Activated CD4-positive, alpha-beta T cell treated with anti-CD3 and anti-CD28 coated beads for 36 hours (primary cell): ENCODE measurements around the gene SHF. TPM values are rescaled to one million over a fixed set of nuclear protein-coding genes. Genes with fewer than 3 reads are reported as not detected.

Source experiments
- ATAC-seq: fragments of 200-7000 bp; cut with Tn5 transposase; one replicate; pipeline ENCODE4 v1.10.0; 2021; ENCODE audit warnings: mild to moderate bottlenecking, moderate library complexity
- CTCF ChIA-PET: fragments of 350-600 bp; sonication (Branson Sonifier 250); formaldehyde crosslinking; loops from one replicate; lab custom pipeline; 2021; ENCODE audit warnings: antibody characterized with exemption; lab: Charles Lee
- POLR2A ChIA-PET: fragments of 350-600 bp; sonication (Branson Sonifier 250); formaldehyde crosslinking; loops from one replicate; lab custom pipeline; 2021; ENCODE audit warnings: antibody characterized with exemption, inconsistent platforms; lab: Charles Lee
- DNase-seq: peaks from one replicate; pipeline ENCODE4 v3.0.0-alpha.2; 2020
- H3K27ac Mint-ChIP-seq: one replicate; pipeline ENCODE4 v1.8.0; 2021; ENCODE audit warnings: mixed read lengths
- H3K27me3 Mint-ChIP-seq: one replicate; pipeline ENCODE4 v1.8.0; 2021; ENCODE audit warnings: mixed read lengths
- H3K36me3 Mint-ChIP-seq: one replicate; pipeline ENCODE4 v1.8.0; 2021; ENCODE audit warnings: low read depth, mixed read lengths
- H3K4me1 Mint-ChIP-seq: one replicate; pipeline ENCODE4 v1.8.0; 2021; ENCODE audit warnings: mixed read lengths
- H3K4me3 Mint-ChIP-seq: one replicate; pipeline ENCODE4 v1.8.0; 2021; ENCODE audit warnings: mild to moderate bottlenecking, moderate library complexity, mixed read lengths
- H3K9me3 Mint-ChIP-seq: one replicate; pipeline ENCODE4 v1.8.0; 2021; ENCODE audit warnings: low read depth, mixed read lengths
- intact Hi-C, 2 experiments: fragments of 100-400 bp; cut with DNase I in 1 of 2; cut with micrococcal nuclease in 1 of 2; formaldehyde crosslinking; loops; one replicate each; pipeline versions ENCODE4 v1.14.2 to v1.15.1; 2022 to 2024; cut with DNase I, micrococcal nuclease
- total RNA-seq, 2 experiments: library from RNA; stranded (reverse); gene quantifications; one replicate each; pipeline ENCODE4 v1.2.3, GENCODE V29; 2021

SHF gene
- total RNA-seq, 2 experiments from 2014 or later = 17.9 to 18.7 TPM

DNA sequence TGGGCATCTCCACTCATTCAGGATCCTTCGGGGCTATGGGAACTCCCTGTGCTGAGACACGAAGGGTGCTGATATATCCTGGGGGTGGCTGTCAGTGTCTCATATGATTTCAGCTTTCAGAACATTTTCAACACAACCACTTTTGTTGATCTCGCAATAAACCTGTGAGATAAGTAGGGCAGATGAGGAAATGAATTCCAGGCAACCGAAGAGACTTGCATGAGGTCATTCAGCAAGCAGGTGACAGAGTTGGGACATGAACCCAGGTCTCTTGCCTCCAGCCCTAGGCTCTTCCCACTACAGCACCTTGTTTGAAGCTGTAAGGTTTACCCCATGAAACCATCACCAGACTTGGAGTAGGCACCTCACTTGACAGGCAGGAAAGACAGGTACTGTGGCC lies 41.4 kb downstream of the SHF start:
- H3K27me3 Mint-ChIP-seq = no peaks in the 10 kb centered on the region
- CTCF ChIA-PET = interaction anchor here (1.0 to 1.4 kb wide), 2 partner anchors 14 to 58 kb away, joined by 3 to 5 read pairs; no protein-coding TSS in a partner anchor
- intact Hi-C loops = no loop called here
- ATAC-seq (no peak), DNase-seq (no peak)
- H3K4me1 Mint-ChIP-seq = no peaks in the 10 kb centered on the region
- no peaks in the 10 kb centered on the region for H3K9me3 Mint-ChIP-seq
- no peaks in the 10 kb centered on the region for H3K36me3 Mint-ChIP-seq
- no peak overlapping the region for H3K27ac Mint-ChIP-seq
- no peak overlapping the region for H3K4me3 Mint-ChIP-seq
- POLR2A ChIA-PET = no interaction called here

GRCh38 chr15:45144775-45145174 lies 43.0 kb downstream of the SHF start:
- intact Hi-C loops = no loop called here
- H3K4me3 Mint-ChIP-seq = no peak overlapping the region
- ChIA-PET CTCF (interaction anchor here (0.6 to 1.8 kb wide), 3 partner anchors 18 to 55 kb away, joined by 3 to 4 read pairs (median 3); no protein-coding TSS in a partner anchor), POLR2A (no interaction called here)
- no peaks in the 10 kb centered on the region for H3K4me1 Mint-ChIP-seq
- no peaks in the 10 kb centered on the region for H3K36me3 Mint-ChIP-seq
- H3K27me3 Mint-ChIP-seq = no peaks in the 10 kb centered on the region
- no peak overlapping the region for H3K27ac Mint-ChIP-seq
- no peak for ATAC-seq
- no peaks in the 10 kb centered on the region for H3K9me3 Mint-ChIP-seq
- DNase-seq = no peak

- H3K27me3 Mint-ChIP-seq = no peaks in the 10 kb centered on the region
- H3K27ac Mint-ChIP-seq = no peak overlapping the region
- H3K9me3 Mint-ChIP-seq = no peaks in the 10 kb centered on the region
- no peak overlapping the region for H3K4me3 Mint-ChIP-seq
- ChIA-PET POLR2A (no interaction called here), CTCF (interaction anchor here (1.8 kb wide), 1 partner anchor 26 kb away, joined by 4 read pairs; no protein-coding TSS in a partner anchor)
- DNase-seq (no peak), ATAC-seq (no peak)
- H3K4me1 Mint-ChIP-seq = no peaks in the 10 kb centered on the region
- intact Hi-C loops = no loop called here
- no peaks in the 10 kb centered on the region for H3K36me3 Mint-ChIP-seq
These were observed 43.8 kb downstream of the SHF start for GRCh38 chr15:45143946-45144345.

- CTCF ChIA-PET = interaction anchor here (1.0 to 1.8 kb wide), 2 partner anchors 12 to 25 kb away, joined by 3 to 4 read pairs; no protein-coding TSS in a partner anchor
- intact Hi-C loops = no loop called here
- Mint-ChIP-seq H3K9me3 (no peaks in the 10 kb centered on the region), H3K27ac (no peak overlapping the region), H3K4me3 (no peak overlapping the region), H3K4me1 (no peaks in the 10 kb centered on the region), H3K27me3 (no peaks in the 10 kb centered on the region), H3K36me3 (no peaks in the 10 kb centered on the region)
- POLR2A ChIA-PET = no interaction called here
- ATAC-seq = no peak
- DNase-seq = no peak
These were observed 44.7 kb downstream of the SHF start for GRCh38 chr15:45143056-45143455.

- Mint-ChIP-seq H3K27me3 (peaks cover 4% of the 10 kb centered on the region), H3K4me3 (no peak overlapping the region), H3K27ac (no peak overlapping the region), H3K4me1 (peaks cover under 1% of the 10 kb centered on the region), H3K9me3 (no peaks in the 10 kb centered on the region), H3K36me3 (no peaks in the 10 kb centered on the region)
- intact Hi-C loops = no loop called here
- CTCF ChIA-PET = interaction anchor here (1.4 to 2.3 kb wide), 3 partner anchors 9 to 23 kb away, joined by 4 to 12 read pairs (median 5); no protein-coding TSS in a partner anchor
- ATAC-seq (no peak), DNase-seq (no peak)
- POLR2A ChIA-PET = no interaction called here
These were observed 46.4 kb downstream of the SHF start for GRCh38 chr15:45141386-45141785.

DNA sequence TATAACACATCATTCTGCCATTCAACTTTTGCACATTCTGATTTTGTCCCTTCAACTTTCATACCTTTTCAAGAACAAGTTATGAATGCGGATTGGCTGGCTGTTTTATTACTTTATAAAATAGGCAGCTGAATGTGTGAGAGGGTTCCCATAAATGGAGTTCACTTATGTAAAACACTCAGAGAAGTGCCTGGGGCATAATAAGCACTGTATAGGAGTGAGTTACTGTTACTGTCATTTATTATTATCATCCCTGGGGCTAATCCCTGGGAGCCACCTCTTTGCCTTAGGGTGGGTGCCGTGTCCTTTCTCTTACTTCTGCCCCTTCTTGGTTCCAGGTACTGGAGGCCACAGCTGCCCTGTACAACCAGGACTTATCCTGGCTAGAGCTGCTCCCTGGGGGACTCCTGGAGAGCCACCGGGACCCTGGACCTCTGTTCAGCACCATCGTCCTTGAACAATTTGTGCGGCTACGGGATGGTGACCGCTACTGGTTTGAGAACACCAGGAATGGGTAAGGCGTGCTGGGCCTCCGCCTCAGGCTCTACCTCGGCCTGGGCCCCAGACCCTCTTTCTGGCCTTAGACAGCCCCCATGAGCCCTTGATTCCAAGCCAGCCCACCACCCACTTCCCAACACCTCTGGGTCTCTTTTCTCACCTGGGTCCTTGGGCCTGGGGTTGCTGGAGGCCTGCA lies 47.1 kb downstream of the SHF start:
- intact Hi-C loops = no loop called here
- ChIA-PET POLR2A (no interaction called here), CTCF (interaction anchor here (2.3 kb wide), 1 partner anchor 23 kb away, joined by 12 read pairs; no protein-coding TSS in a partner anchor)
- Mint-ChIP-seq H3K36me3 (no peaks in the 10 kb centered on the region), H3K27ac (no peak overlapping the region), H3K27me3 (peaks cover 8% of the 10 kb centered on the region), H3K4me1 (peaks cover 5% of the 10 kb centered on the region), H3K4me3 (no peak overlapping the region), H3K9me3 (no peaks in the 10 kb centered on the region)
- ATAC-seq (no peak), DNase-seq (no peak)

GRCh38 chr15:45139770-45140169 lies 48.0 kb downstream of the SHF start:
- peaks cover 7% of the 10 kb centered on the region for H3K4me1 Mint-ChIP-seq
- ATAC-seq (no peak), DNase-seq (no peak)
- CTCF ChIA-PET = interaction anchor here (0.7 to 2.3 kb wide), 3 partner anchors 10 to 22 kb away, joined by 3 to 12 read pairs (median 4); partner anchors contain the start of genes DUOX1 and DUOXA1
- no peak overlapping the region for H3K4me3 Mint-ChIP-seq
- intact Hi-C loops = no loop called here
- peaks cover 10% of the 10 kb centered on the region for H3K27me3 Mint-ChIP-seq
- H3K27ac Mint-ChIP-seq = no peak overlapping the region
- H3K9me3 Mint-ChIP-seq = no peaks in the 10 kb centered on the region
- POLR2A ChIA-PET = no interaction called here
- H3K36me3 Mint-ChIP-seq = no peaks in the 10 kb centered on the region

DNA sequence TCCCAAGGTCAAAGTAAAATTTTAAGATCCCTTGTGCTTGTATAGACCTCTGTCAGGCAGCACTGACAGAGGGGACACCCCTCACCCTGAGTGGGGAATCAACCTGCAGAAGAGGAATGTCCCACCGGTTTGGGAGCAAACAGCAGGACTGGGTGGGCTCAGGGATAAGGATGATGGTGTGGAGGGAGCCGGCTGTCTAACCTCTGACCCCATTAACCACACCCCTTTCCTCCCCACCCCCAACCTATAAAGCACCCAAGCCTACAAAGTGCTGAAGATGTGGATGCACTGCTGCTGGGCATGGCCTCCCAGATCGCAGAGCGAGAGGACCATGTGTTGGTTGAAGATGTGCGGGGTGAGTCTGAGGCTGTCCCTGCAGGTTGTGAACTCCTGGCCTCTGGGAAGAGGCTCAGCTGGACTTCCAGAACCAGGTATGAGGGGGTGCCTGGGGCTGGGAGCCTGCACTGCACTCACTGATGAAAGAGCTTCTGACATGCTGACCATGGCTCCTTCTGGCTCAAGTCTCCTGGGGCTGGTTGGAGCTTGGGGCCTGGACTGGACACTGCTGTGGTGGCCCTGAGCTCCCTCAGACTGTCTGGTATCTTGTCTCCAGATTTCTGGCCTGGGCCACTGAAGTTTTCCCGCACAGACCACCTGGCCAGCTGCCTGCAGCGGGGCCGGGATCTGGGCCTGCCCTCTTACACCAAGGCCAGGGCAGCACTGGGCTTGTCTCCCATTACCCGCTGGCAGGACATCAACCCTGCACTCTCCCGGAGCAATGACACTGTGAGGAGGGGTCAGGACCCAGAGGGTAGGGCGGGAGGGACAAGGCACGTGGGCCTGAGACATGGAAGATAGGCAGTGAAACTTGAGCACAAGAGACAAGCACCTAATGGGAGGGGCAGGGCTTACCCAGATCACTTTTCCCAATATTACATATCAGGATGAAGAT lies 48.7 kb downstream of the SHF start:
- Mint-ChIP-seq H3K9me3 (no peaks in the 10 kb centered on the region), H3K4me3 (no peak overlapping the region), H3K27me3 (peaks cover 17% of the 10 kb centered on the region), H3K27ac (no peak overlapping the region), H3K4me1 (peaks cover 9% of the 10 kb centered on the region), H3K36me3 (no peaks in the 10 kb centered on the region)
- POLR2A ChIA-PET = no interaction called here
- no peak for DNase-seq
- intact Hi-C loops = no loop called here
- CTCF ChIA-PET = interaction anchor here (0.7 to 2.3 kb wide), 3 partner anchors 17 to 204 kb away, joined by 3 to 12 read pairs (median 6); no protein-coding TSS in a partner anchor
- ATAC-seq = no peak

DNA sequence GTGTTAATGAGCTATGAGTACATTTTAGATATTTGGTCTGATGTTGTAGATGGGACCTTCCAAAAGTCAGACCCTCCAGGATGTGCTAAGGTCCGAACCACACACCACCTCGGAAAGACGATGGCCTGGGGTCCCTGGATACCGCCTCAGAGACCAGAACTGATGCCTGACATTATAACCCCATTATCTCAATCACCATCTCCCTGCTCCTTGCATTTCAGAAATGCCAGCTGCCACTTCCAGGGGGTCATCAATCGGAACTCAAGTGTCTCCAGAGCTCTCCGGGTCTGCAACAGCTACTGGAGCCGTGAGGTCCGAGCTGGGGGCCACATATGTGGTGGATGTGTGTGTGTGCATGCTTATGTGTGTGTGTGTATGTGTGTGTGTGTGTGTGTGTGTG lies 50.1 kb downstream of the SHF start:
- ChIA-PET POLR2A (interaction anchor here (0.6 kb wide), 1 partner anchor 47 kb away, joined by 3 read pairs; no protein-coding TSS in a partner anchor), CTCF (interaction anchor here (0.9 to 1.6 kb wide), 3 partner anchors 20 to 205 kb away, joined by 3 to 7 read pairs (median 3); no protein-coding TSS in a partner anchor)
- ATAC-seq (no peak), DNase-seq (no peak)
- Mint-ChIP-seq H3K4me3 (no peak overlapping the region), H3K9me3 (no peaks in the 10 kb centered on the region), H3K27me3 (peaks cover 28% of the 10 kb centered on the region), H3K4me1 (peaks cover 9% of the 10 kb centered on the region), H3K27ac (no peak overlapping the region), H3K36me3 (no peaks in the 10 kb centered on the region)
- intact Hi-C loops = loop anchor here in 1 of 2 experiments (2.0 kb wide), 1 partner anchor 19 kb away; no protein-coding TSS in a partner anchor

GRCh38 chr15:45136378-45136764 lies 51.4 kb downstream of the SHF start:
- ATAC-seq (no peak), DNase-seq (peak; percentile 43)
- H3K4me3 Mint-ChIP-seq = peak overlapping the region; percentile 5
- H3K9me3 Mint-ChIP-seq = no peaks in the 10 kb centered on the region
- POLR2A ChIA-PET = no interaction called here
- intact Hi-C loops = loop anchor here in 1 of 2 experiments (2.0 kb wide), 1 partner anchor 18 kb away; no protein-coding TSS in a partner anchor
- CTCF ChIA-PET = interaction anchor here (0.6 kb wide), 1 partner anchor 72 kb away, joined by 3 read pairs; no protein-coding TSS in a partner anchor
- H3K36me3 Mint-ChIP-seq = no peaks in the 10 kb centered on the region
- no peak overlapping the region for H3K27ac Mint-ChIP-seq
- peaks cover 9% of the 10 kb centered on the region for H3K4me1 Mint-ChIP-seq
- H3K27me3 Mint-ChIP-seq = peaks cover 29% of the 10 kb centered on the region
